ENCODE results near the gene HS2ST1.

HS2ST1 gene

DNA sequence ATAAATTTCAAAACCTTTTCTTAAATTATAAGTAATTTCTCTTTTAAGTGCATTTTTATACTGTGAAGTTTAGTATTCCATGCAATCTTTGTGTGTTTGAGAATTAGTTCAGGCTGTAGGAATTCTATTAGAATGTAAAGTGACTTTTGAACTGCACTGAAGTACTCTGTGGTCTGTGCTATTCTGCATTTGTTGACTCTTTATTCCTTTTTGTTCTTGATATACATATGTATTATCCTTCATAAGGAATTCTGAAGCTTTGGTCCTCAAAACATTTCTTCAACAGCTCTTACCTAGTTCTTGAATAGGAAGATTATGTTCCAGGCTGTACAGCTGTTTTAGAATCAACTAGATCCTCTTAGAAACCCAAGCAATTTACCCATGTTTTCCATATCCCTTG, 158.0 kb downstream of the HS2ST1 start (continued):
- no peak for TF ChIP-seq ZBTB10 (tag by site-specific recombination; IDR thresholded peaks at IDR 0.05)

DNA sequence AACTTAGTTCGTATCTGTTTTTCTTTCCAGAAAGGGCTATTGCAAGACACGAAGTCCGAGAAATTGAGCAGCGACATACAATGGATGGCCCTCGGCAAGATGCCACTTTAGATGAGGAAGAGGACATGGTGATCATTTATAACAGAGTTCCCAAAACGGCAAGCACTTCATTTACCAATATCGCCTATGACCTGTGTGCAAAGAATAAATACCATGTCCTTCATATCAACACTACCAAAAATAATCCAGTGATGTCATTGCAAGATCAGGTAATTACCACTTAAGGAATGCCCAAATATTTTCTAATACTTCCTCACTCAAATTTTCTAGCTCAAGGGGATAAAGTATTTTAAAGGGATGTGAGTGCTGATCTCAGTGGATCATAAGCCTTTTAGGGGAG, 158.5 kb downstream of the HS2ST1 start:
- H3K36me3 ChIP-seq (ENCODE audit: control insufficient read depth in 2 of 2, insufficient read depth in 1 of 2, low read length in 2 of 2) = no peaks in the 10 kb centered on the region
- peaks cover 9% of the 10 kb centered on the region for H3K4me1 ChIP-seq (ENCODE audit: control insufficient read depth, insufficient read depth, low read length)
- ChIA-PET CTCF (interaction anchor here (0.8 to 1.3 kb wide), 2 partner anchors 12 to 291 kb away, joined by 4 read pairs; no protein-coding TSS in a partner anchor), POLR2A (no interaction called here)
- TF ChIP-seq ZNF398 (tag by site-specific recombination; IDR thresholded peaks at IDR 0.05) (no peak), ZNF148 (tag by site-specific recombination; IDR thresholded peaks at IDR 0.05; ENCODE audit: borderline replicate concordance) (no peak), ZNF830 (tag by site-specific recombination; IDR thresholded peaks at IDR 0.05; ENCODE audit: low read depth) (no peak), TRIM28 (IDR thresholded peaks at IDR 0.05; ENCODE audit: borderline replicate concordance, low read length) (no peak), ZNF626 (tag by site-specific recombination; IDR thresholded peaks at IDR 0.05) (no peak), ZNF561 (tag by site-specific recombination; IDR thresholded peaks at IDR 0.05; ENCODE audit: borderline replicate concordance) (no peak), KLF9 (tag by site-specific recombination; IDR thresholded peaks at IDR 0.05; ENCODE audit: low read depth) (no peak), GLIS2 (tag by site-specific recombination; IDR thresholded peaks at IDR 0.05) (no peak), GLIS1 (tag by site-specific recombination; IDR thresholded peaks at IDR 0.05) (no peak), ZNF157 (tag by site-specific recombination; IDR thresholded peaks at IDR 0.05) (no peak), ZBTB1 (tag by site-specific recombination; IDR thresholded peaks at IDR 0.05) (no peak)
- no peak overlapping the region for H3K4me3 ChIP-seq (ENCODE audit: low read depth, low read length)
- H3K9me3 ChIP-seq (ENCODE audit: control insufficient read depth, insufficient read depth, low read depth, low read length) = no peaks in the 10 kb centered on the region
- no peak overlapping the region for H3K27ac ChIP-seq (ENCODE audit: extremely low read depth, low read depth, low read length)

DNA sequence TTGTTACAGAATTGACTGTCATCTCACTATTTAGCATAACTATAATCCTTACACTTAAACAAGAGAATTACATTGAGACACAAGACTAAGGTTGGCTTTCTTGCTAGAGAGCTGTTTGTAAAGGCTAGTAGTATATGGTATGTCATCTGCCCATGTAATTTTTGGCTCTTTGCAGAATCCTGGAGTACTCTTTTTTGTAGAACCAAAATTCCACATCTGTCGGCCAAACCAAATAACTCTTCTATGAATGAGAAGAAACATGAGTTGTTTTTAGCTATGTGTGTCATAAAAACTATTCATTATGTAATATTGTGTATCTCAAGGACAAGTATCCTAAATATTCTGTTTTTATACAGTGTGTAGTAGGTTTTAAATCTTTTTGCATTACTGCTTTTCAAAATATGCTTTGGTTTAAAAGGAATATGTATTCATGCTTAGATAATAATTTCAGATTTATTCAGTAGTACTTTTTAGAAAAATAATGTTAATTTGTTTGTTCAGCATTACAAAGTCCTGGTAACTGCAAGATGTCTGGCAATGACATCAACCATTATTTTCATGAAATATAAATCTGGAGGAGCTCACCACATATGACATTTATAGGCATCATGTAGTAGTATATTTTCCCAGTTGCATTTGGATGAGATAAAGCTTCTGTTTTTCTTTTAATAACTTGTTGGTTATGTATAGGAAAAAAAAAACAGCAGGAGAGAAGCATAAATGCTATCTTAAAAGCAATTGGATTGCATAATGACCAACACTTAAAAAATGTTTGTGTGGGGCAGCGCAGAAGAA, 159.8 kb downstream of the HS2ST1 start:
- Histone ChIP-seq H3K27ac (ENCODE audit: extremely low read depth, low read depth, low read length) (no peak overlapping the region), H3K4me3 (ENCODE audit: low read depth, low read length) (no peak overlapping the region), H3K36me3 (ENCODE audit: control insufficient read depth in 2 of 2, insufficient read depth in 1 of 2, low read length in 2 of 2) (no peaks in the 10 kb centered on the region), H3K4me1 (ENCODE audit: control insufficient read depth, insufficient read depth, low read length) (peaks cover 10% of the 10 kb centered on the region), H3K9me3 (ENCODE audit: control insufficient read depth, insufficient read depth, low read depth, low read length) (no peaks in the 10 kb centered on the region)
- POLR2A ChIA-PET = no interaction called here
- CTCF ChIA-PET = interaction anchor here (0.5 to 2.3 kb wide), 8 partner anchors 10 to 572 kb away, joined by 3 to 11 read pairs (median 3); no protein-coding TSS in a partner anchor
- no peak for TF ChIP-seq ZNF792 (tag by site-specific recombination; IDR thresholded peaks at IDR 0.05)
- TF ChIP-seq ZNF629 (tag by site-specific recombination; IDR thresholded peaks at IDR 0.05) = peak; percentile 25; the same call in 1 of the 2 replicates
- no peak for TF ChIP-seq ZNF692 (tag by site-specific recombination; IDR thresholded peaks at IDR 0.05)
- TF ChIP-seq OSR2 (tag by site-specific recombination; IDR thresholded peaks at IDR 0.05) = peak; percentile 66
- peak; percentile 63 for TF ChIP-seq ZEB2 (tag by site-specific recombination; IDR thresholded peaks at IDR 0.05)
- TF ChIP-seq, protein P1, sequence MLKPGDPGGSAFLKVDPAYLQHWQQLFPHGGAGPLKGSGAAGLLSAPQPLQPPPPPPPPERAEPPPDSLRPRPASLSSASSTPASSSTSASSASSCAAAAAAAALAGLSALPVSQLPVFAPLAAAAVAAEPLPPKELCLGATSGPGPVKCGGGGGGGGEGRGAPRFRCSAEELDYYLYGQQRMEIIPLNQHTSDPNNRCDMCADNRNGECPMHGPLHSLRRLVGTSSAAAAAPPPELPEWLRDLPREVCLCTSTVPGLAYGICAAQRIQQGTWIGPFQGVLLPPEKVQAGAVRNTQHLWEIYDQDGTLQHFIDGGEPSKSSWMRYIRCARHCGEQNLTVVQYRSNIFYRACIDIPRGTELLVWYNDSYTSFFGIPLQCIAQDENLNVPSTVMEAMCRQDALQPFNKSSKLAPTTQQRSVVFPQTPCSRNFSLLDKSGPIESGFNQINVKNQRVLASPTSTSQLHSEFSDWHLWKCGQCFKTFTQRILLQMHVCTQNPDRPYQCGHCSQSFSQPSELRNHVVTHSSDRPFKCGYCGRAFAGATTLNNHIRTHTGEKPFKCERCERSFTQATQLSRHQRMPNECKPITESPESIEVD (tag by site-specific recombination; IDR thresholded peaks at IDR 0.05) = peak; percentile 82
